ENCODE data around the gene CSNK1G2. TPM values are rescaled to one million over a fixed set of nuclear protein-coding genes. Genes with fewer than 3 reads are reported as not detected.

The CSNK1G2 gene
- total RNA-seq, 1 donor = 269 TPM

DNA sequence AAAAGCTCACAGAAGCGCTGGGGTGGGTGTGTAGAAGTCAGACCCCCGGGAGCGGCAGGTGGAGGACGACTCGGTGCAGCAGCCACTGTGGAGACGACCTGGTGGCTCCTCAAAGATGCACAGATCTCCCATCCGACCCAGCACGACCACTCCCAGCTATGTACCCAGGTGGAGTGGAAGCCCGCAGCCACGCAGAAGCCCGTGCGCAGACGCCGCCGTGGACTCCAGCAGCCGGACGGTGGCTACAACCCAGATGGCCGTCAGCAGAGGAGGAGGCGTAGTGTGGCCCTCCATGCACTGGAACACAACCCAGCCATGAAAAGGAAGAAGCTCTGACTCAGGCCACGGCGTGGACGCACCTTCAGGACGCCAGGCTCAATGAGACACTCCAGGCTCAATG, 21.7 kb downstream of the CSNK1G2 start:
- no peak for DNase-seq (ENCODE audit: low read depth in 2 of 3, low spot score in 2 of 3)

DNA sequence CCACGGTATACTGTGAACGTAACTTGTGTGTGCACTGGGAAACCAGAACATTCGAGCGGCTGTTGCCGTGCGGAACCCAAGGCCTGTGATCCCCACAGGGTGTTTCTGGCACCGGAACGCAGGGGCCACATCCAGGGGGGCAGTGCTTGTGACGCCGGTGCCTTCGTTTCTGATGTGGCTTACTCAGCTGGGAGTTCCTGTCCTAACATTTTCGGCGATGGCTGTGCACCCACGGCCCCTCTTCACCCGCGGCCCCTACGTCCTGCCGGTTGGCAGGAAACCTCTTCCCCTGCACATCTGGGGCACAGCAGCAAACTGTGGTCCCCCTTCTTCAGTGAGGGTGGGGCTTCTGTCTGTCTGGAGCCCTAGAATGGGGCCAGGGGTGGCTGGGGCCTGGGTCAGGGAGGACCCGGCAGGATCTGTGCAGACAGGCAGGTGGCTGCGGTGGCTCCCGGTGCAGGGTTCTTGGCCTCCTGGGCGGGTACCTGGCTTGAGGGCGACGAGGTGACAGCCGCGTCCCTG, 26.2 kb downstream of the CSNK1G2 start:
- no peak for DNase-seq (ENCODE audit: low read depth in 2 of 3, low spot score in 2 of 3)

DNA sequence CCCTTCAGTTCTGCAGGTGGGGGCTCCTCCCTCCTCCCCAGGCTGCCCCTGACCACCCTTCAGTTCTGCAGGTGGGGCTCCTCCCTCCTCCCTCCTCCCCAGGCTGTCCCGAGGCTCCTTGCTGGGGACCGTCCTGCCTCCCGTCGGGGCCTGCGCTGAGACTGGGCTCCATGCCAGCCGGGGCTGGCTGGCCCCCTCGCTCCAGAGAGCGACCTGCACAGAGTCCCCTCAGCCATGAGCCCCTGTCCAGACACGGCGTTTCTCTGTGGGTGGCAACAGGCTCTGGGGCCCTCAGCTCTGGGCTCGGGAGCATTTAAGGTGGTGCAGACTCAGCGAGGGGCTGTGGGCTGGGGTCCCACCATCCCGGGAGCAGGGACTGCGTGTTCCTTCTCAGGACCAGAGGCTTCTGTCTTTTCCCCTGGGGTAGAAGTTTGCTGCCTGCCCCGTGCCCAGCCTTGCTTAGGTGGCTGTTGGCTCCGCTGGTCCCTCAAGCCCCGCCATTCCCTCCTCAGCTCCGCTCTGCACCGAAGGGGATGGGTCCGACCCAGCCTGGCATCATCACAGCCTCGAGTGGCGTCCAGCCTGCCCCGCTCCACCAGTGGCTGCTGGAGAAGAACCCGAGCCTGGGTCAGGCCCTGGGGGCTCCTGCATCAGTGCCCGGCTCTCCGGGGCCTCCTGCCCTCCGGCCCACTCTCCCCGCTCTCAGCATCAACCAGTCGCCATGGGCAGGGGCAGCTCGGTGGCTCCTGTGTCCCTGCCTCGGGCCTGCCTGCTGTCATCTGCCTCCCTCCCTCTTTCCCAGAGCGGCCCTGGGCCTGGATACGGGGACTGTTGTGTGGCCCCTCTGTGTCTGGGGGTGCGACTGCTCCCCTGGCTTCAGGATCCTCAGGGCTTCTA, 27.6 kb downstream of the CSNK1G2 start:
- no peak for DNase-seq (ENCODE audit: low read depth in 2 of 3, low spot score in 2 of 3)

- DNase-seq (ENCODE audit: low read depth in 2 of 3, low spot score in 2 of 3) = no peak
Measured at GRCh38 chr19:1969176-1970002, 28.4 kb downstream of the CSNK1G2 start.

DNA sequence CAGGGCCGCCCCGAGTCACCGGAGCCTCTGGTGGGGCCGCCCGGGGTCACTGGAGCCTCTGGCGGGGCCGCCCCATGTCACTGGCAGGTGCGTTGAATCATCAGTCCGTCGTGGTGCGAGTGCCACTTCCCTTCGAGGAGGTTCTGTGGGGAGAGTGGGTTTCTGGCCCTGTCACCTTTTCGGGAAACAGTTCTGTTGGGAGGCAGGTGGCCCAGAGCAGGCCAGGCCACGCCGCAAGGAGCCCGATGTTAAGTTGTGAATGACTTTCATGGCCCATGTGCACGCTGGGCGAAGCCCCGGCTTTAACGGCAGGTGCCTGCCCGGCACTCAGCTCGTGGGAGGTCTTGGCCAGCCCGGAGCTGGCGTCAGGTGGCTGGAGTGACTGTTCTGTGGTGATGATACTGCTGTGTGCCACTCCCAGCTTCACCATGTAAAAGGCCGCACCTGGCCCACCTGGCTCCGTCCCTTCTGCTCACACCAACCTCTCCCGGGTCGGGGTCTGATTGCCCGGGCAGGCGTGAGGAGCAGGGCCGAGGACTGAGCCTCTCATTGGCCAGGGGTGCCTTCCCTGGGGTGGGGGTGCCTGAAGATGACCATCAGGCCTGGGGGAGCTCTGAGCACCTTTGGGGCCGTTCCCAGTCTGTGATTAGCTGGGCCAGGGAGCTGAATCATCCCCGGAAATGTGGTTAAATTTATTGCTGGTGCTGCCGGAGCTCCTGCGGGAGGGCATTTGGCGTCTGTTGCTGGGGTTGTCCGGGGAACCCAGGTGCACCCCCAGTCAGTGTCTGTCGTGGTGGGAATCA, 29.2 kb downstream of the CSNK1G2 start:
- DNase-seq (ENCODE audit: low read depth in 2 of 3, low spot score in 2 of 3) = no peak

- DNase-seq (ENCODE audit: low read depth in 2 of 3, low spot score in 2 of 3) = no peak
Measured at GRCh38 chr19:1970806-1971502, 30.0 kb downstream of the CSNK1G2 start.

GRCh38 chr19:1974381-1975161, 33.6 kb downstream of the CSNK1G2 start:
- DNase-seq (ENCODE audit: low read depth in 2 of 3, low spot score in 2 of 3) = no peak

DNA sequence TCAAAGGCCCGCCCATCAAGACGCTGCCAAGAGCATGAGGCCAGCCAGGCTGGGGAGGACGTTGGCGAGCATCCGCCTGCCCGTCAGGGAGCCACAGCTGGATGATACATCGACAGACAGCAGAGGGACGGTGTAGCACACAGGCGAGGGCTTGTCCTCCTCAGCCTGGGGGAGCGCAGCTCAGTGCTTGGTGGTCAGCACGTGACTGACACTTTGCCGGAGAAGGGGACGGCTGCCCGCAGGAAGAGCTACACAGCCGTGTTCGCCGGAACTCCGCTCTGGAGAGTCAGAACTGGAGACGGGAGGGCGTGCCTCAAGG, 34.1 kb downstream of the CSNK1G2 start:
- DNase-seq (ENCODE audit: low read depth in 2 of 3, low spot score in 2 of 3) = no peak

DNA sequence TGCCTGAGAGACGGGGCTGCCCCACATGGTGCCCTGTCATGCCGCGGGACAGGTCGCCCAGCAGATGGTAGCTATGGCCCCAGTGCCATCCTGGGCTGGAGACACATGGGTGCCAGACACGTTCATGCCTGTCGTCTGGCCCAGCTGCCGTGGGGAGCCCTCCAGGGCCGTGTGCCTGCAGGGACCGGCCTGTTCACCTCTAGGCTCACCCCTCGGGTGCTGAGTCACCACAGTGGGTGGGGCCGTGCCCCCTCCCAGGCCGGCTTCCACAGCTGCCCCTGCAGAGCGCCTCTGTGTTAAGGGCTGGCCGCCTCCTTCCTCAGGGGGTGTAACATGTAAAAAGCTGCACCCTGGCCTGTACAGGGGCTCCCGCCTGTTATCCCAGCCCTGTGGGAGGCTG, 36.1 kb downstream of the CSNK1G2 start:
- DNase-seq (ENCODE audit: low read depth in 2 of 3, low spot score in 2 of 3) = no peak

GRCh38 chr19:1978346-1978894, 37.4 kb downstream of the CSNK1G2 start:
- DNase-seq (ENCODE audit: low read depth in 2 of 3, low spot score in 2 of 3) = no peak

DNA sequence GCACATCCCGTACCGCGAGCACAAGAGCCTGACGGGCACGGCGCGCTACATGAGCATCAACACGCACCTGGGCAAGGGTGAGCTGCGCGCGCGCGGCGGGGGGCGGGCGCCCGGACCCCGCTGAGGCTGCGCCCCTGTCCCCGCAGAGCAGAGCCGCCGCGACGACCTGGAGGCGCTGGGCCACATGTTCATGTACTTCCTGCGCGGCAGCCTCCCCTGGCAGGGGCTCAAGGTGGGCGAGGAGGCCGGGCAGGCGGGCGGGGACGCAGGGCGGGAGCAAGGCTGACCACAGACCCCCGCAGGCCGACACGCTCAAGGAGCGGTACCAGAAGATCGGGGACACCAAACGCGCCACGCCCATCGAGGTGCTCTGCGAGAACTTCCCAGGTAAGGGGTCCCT, 38.0 kb downstream of the CSNK1G2 start:
- DNase-seq (ENCODE audit: low read depth in 2 of 3, low spot score in 2 of 3) = no peak

DNA sequence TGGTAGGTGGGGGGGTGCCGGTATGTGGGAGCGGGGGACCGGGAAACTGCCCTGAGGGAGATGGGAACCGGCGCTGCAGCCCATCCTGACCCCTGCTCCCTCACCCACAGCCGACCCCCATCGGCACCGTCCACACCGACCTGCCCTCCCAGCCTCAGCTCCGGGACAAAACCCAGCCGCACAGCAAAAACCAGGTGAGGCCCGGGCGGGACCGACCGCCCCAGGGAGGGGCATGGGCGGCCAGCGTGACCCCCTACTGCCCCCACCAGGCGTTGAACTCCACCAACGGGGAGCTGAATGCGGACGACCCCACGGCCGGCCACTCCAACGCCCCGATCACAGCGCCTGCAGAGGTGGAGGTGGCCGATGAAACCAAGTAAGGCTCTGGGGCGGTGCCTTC, 38.7 kb downstream of the CSNK1G2 start:
- DNase-seq (ENCODE audit: low read depth in 2 of 3, low spot score in 2 of 3) = no peak

GRCh38 chr19:1980091-1980808, 39.3 kb downstream of the CSNK1G2 start:
- DNase-seq (ENCODE audit: low read depth in 2 of 3, low spot score in 2 of 3) = no peak

GRCh38 chr19:1980809-1981181, 39.8 kb downstream of the CSNK1G2 start:
- no peak for DNase-seq (ENCODE audit: low read depth in 2 of 3, low spot score in 2 of 3)

DNA sequence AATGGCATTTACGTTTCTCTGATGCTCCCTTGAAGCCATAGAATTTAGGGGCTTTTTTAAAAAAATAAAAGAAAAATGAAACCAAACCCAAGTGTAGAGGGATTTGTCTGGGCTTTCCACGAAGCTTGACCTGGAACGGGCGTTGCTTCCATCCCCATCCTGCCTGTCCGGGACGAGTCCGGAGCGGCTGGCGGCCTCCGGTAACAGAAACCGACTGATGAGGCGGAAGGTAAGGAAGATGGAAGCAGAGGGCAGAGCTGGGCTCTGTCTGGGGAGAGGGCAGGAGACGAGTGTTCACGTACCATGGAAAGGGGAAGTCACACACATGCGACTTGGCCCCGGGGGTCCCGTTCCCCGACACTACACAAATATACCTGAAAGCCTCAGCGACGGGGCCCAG, 40.3 kb downstream of the CSNK1G2 start:
- no peak for DNase-seq (ENCODE audit: low read depth in 2 of 3, low spot score in 2 of 3)

DNA sequence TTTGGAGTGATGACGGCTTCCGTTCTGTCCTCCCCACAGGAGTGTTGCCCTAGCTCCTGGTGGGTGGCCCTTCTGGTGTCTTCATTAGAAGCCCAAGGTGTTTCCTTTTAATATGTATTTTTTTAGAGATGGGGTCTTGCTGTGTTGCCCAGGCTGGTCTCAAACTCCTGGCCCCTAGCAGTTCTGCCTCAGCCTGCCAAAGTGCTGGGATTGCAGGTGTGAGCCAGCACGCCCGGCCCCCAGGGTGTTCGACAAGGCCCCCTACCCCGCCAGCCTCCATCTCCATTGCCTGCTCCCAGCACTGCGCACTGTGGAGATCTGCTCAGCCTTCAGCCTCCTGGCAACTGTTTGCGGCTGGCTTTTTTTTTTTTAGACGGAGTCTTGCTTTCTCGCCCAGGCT, 43.4 kb downstream of the CSNK1G2 start:
- DNase-seq (ENCODE audit: low read depth in 2 of 3, low spot score in 2 of 3) = no peak

DNA sequence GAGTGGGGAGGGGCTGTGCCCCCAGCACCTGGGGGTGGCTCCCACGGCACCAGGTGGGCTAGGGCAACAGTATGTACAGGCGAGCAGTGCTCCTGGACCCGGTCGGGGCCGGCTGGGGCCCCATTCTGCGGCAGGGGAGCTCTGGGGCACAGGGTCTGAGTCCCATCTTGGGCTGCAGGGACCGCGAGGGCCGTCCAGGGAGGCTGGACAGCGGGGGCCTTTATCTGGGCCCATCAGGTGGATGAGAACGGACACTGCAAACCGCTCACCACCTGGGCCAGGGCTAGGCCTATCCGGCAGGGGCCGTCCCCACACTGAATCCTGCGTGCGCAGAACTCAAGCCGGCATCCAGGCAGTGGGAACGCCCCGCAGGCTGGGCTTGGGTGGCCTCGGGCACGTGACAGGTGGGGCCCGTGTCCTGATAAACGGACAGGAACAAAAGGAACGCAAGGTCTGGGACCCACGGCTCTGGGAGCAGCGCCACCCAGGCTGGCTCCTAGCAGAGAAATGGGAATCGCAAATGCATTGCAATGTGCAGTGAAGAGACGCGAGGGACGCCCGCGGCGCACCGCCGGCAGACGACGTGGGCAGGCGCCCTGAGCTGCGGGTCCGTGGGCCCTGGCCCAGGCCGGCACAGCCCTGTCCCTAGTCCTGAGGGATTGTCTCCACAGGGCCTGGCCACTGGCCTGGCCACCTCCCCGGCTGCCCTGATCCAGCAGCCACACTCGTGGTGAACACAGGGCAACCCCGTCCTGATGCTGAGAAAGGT, 44.8 kb downstream of the CSNK1G2 start:
- no peak for DNase-seq (ENCODE audit: low read depth in 2 of 3, low spot score in 2 of 3)

Measured in hematopoietic multipotent progenitor cell (in vitro differentiated cells).